ENCODE results near the gene NEK6. TPM values are rescaled to one million over a fixed set of nuclear protein-coding genes. Genes with fewer than 3 reads are reported as not detected.

Gene NEK6
- total and polyA plus RNA-seq, 2 of the 8 experiments (the other 6 are each of a cell fraction or from before 2014, with no cell fraction given) = 17.7 to 19.7 TPM

GRCh38 chr9:124261736-124262648 lies 4.2 kb downstream of the NEK6 start:
- Histone ChIP-seq H3K36me3 (ENCODE audit: control insufficient read depth in 2 of 4, insufficient read depth in 4 of 4, low read length in 3 of 4) (no peaks in the 10 kb centered on the region), H3K9me3 (ENCODE audit: insufficient read depth in 2 of 2, low read depth in 1 of 2, low read length in 1 of 2) (no peaks in the 10 kb centered on the region), H4K5ac (ENCODE audit: insufficient read length, low read depth, low read length) (no peak overlapping the region), H2BK20ac (ENCODE audit: low read length) (no peak overlapping the region), H4K8ac (ENCODE audit: extremely low read depth, insufficient read depth, low read length) (no peak overlapping the region), H3K23me2 (ENCODE audit: low read depth, low read length) (peaks cover 10% of the 10 kb centered on the region), H3K27ac (ENCODE audit: low read depth, low read length) (no peak overlapping the region), H3K4ac (replicated peaks; ENCODE audit: insufficient read length, low read depth, low read length) (no peak overlapping the region), H3K9ac (replicated peaks in 1 of 4; ENCODE audit: extremely low read depth in 1 of 4, low read depth in 3 of 4, low read length in 3 of 4) (no peak overlapping the region), H3K23ac (ENCODE audit: insufficient read length) (no peak overlapping the region), H3K4me3 (ENCODE audit: extremely low read depth in 1 of 4, insufficient read depth in 2 of 4, low read depth in 3 of 4, low read length in 4 of 4) (no peak overlapping the region), H3K27me3 (replicated peaks in 1 of 4; ENCODE audit: control insufficient read depth in 3 of 4, extremely low read depth in 1 of 4, insufficient read depth in 3 of 4, low read length in 3 of 4) (no peaks in the 10 kb centered on the region; a peak in 2 of 7 replicates), H3K79me1 (ENCODE audit: low read depth, low read length) (peaks cover 6% of the 10 kb centered on the region), H4K20me1 (replicated peaks in 1 of 2; ENCODE audit: control insufficient read depth in 1 of 2, insufficient read depth in 2 of 2, low read length in 2 of 2) (peaks cover 0 to 2% of the 10 kb centered on the region in 2 experiments), H3K4me1 (replicated peaks in 1 of 4; ENCODE audit: control insufficient read depth in 3 of 4, insufficient read depth in 4 of 4, low read length in 3 of 4) (peaks cover 9 to 20% (median 13%) of the 10 kb centered on the region in 4 experiments; a peak in 6 of 7 replicates), H2BK120ac (replicated peaks; ENCODE audit: low read depth, low read length) (peak overlapping the region; percentile 15), H3K56ac (replicated peaks; ENCODE audit: insufficient read length, low read depth, low read length) (no peak overlapping the region), H3K18ac (ENCODE audit: extremely low read depth, low read length) (no peak overlapping the region; the same call in 1 of the 2 replicates), H2AFZ (ENCODE audit: low read length) (no peak overlapping the region), H4K91ac (replicated peaks; ENCODE audit: insufficient read length, low read length) (no peak overlapping the region), H2BK5ac (ENCODE audit: low read depth, low read length) (peak overlapping the region; percentile 16; the same call in 1 of the 2 replicates), H2AK5ac (ENCODE audit: low read depth, low read length) (peak overlapping the region; percentile 86; the same call in 1 of the 2 replicates), H2BK12ac (ENCODE audit: low read depth, low read length) (peak overlapping the region; percentile 80; the same call in 1 of the 2 replicates), H3K4me2 (ENCODE audit: insufficient read depth in 1 of 2, low read depth in 2 of 2, low read length in 2 of 2) (peak overlapping the region in 1 of 2 experiments; percentile 39; a peak in 1 of 4 replicates), H3K79me2 (ENCODE audit: control insufficient read depth in 1 of 2, insufficient read depth in 2 of 2, low read length in 2 of 2) (peaks cover 0 to 18% of the 10 kb centered on the region in 2 experiments; a peak in 2 of 4 replicates), H2BK15ac (ENCODE audit: low read length) (peak overlapping the region; percentile 4; the same call in 1 of the 2 replicates), H3K14ac (ENCODE audit: insufficient read length) (no peak overlapping the region)
- 82% methylated on average over 13 of the region's 13 CpGs; no CpG with 5 or more reads in 1 of the 2 experiments for WGBS, 2 experiments (ENCODE audit: extremely low coverage in 1 of 2, insufficient coverage in 1 of 2, insufficient read length in 1 of 2, insufficient replicate concordance in 2 of 2, low coverage in 1 of 2, low lambda C conversion rate in 2 of 2, missing lambda C conversion rate in 1 of 2)
- POLR2A ChIA-PET (ENCODE audit: partially characterized antibody) = interaction anchor here (1.2 kb wide), 1 partner anchor 20 kb away, joined by 4 read pairs; no protein-coding TSS in a partner anchor
- CTCF ChIA-PET (ENCODE audit: partially characterized antibody) = interaction anchor here (0.5 to 1.4 kb wide), 7 partner anchors 31 to 1905 kb away, joined by 3 to 4 read pairs (median 3); no protein-coding TSS in a partner anchor
- FAIRE-seq (no peak), DNase-seq (ENCODE audit: low read depth in 1 of 2, low spot score in 2 of 2) (no peak)
- TF ChIP-seq KDM1A (IDR thresholded peaks at IDR 0.05; ENCODE audit: borderline replicate concordance, low read length) (no peak), SAP30 (IDR thresholded peaks at IDR 0.05; ENCODE audit: insufficient read depth, insufficient replicate concordance, low read length) (no peak), CTBP2 (IDR thresholded peaks at IDR 0.05; ENCODE audit: borderline replicate concordance, insufficient read depth, insufficient read length, low read length) (no peak), GABPA (IDR thresholded peaks at IDR 0.05; ENCODE audit: borderline replicate concordance, insufficient read depth, low read length) (no peak), NANOG (IDR thresholded peaks at IDR 0.05; ENCODE audit: insufficient read depth, low read depth, low read length, poor library complexity, severe bottlenecking) (no peak), TAF1 (IDR thresholded peaks at IDR 0.05; ENCODE audit: low read depth, low read length) (no peak), BACH1 (IDR thresholded peaks at IDR 0.05; ENCODE audit: low read length) (no peak), BCL11A (IDR thresholded peaks at IDR 0.05; ENCODE audit: low read depth in 2 of 2, low read length in 2 of 2) (no peak), CEBPB (IDR thresholded peaks at IDR 0.05; ENCODE audit: low read depth, low read length) (no peak), GTF2F1 (IDR thresholded peaks at IDR 0.05; ENCODE audit: borderline replicate concordance, low read depth, low read length) (no peak)

Measured in H1 (cell line).